SH-SY5Y (cell line): Measurements from ENCODE around the gene SIRT6.

Experiments used
- GATA2 ChIP-seq: IDR thresholded peaks from 2 replicates; pipeline ENCODE4 v1.6.1; 2011; ENCODE audit warnings: mild to moderate bottlenecking, low read depth, low read length
- GATA3 ChIP-seq: IDR thresholded peaks from 2 replicates; pipeline ENCODE4 v1.6.1; 2011; ENCODE audit warnings: low read depth, mild to moderate bottlenecking, low read length, moderate library complexity

SIRT6 gene

GRCh38 chr19:4130744-4131438 lies 51.5 kb downstream of the SIRT6 start:
- TF ChIP-seq GATA2 (no peak), GATA3 (no peak)

- no peak for TF ChIP-seq GATA2
- TF ChIP-seq GATA3: no peak
Measured at GRCh38 chr19:4124638-4125037, 57.7 kb downstream of the SIRT6 start.
